K562 (cell line): ENCODE measurements around the gene DYNC1H1. TPM values are rescaled to one million over a fixed set of nuclear protein-coding genes. Genes with fewer than 3 reads are reported as not detected.

Experiments
- ATAC-seq: fragments of 200-7000 bp; cut with Tn5 transposase; 3 replicates; pipeline ENCODE4 v1.9.1; 2020; ENCODE audit warnings: moderate library complexity
- BruUV-seq: library from RNA; stranded (reverse); fragments of 400-500 nt; replicated peaks from 2 replicates; lab custom pipeline; 2021; lab: Mats Ljungman, UMichigan
- CTCF ChIA-PET: fragments of 300-600 bp; formaldehyde crosslinking; extraction: SDS; loops from one replicate; lab custom pipeline; 2021; ENCODE audit warnings: low intra/inter-chr PET ratio; lab: Yijun Ruan, JAX
- POLR2A ChIA-PET: fragments of 300-600, 350-650 bp; sonication (Branson Sonifier 250); formaldehyde crosslinking; extraction: SDS; loops from one replicate; lab custom pipeline; 2021; ENCODE audit warnings: antibody characterized with exemption, inconsistent platforms; lab: Yijun Ruan, JAX
- DNase-seq, 4 experiments: peaks; one replicate each; pipeline versions ENCODE4 v3.0.0 to v3.0.0-alpha.2; 2011 to 2018; ENCODE audit warnings: low spot score in 3 of 4, mixed read lengths in 3 of 4; ENCODE audit errors: extremely low read depth in 1 of 4
- FAIRE-seq: peaks from 2 replicates; lab custom pipeline; 2011; peaks lifted over from hg19 to GRCh38; lab: Jason Lieb, UNC
- H2AFZ ChIP-seq: 2 replicates; pipeline ENCODE4 v1.6.0; 2011; ENCODE audit warnings: low read depth, low read length, control low read depth, inconsistent platforms
- H3K27ac ChIP-seq: fragments of 200-600 bp; 3 replicates; pipeline ENCODE4 v1.8.0; 2011; ENCODE audit warnings: low read depth, mild to moderate bottlenecking, control low read depth, inconsistent platforms, low read length, moderate library complexity, mixed read lengths; ENCODE audit errors: extremely low read depth
- H3K27me3 ChIP-seq, 2 experiments: fragments of 300-600 bp in 1 of 2; 2 replicates in 1 of 2; 3 replicates in 1 of 2; pipeline versions ENCODE4 v1.6.0 to v1.8.0; 2011; ENCODE audit warnings: inconsistent platforms in 2 of 2, low read length in 2 of 2, mild to moderate bottlenecking in 1 of 2, mixed read lengths in 1 of 2, moderate library complexity in 1 of 2; ENCODE audit not compliant: control insufficient read depth in 2 of 2, insufficient read depth in 2 of 2
- H3K36me3 ChIP-seq: fragments of 300-600 bp; 3 replicates; pipeline ENCODE4 v1.8.0; 2011; ENCODE audit warnings: mild to moderate bottlenecking, low read length, inconsistent platforms; ENCODE audit not compliant: control insufficient read depth, insufficient read depth
- H3K4me1 ChIP-seq, 2 experiments: fragments of 200-600 bp in 1 of 2; replicated peaks in 1 of 2; 2 replicates in 1 of 2; 3 replicates in 1 of 2; pipeline versions ENCODE4 v1.5.1 to v1.8.0; 2011; ENCODE audit warnings: inconsistent platforms in 2 of 2, low read length in 2 of 2, mild to moderate bottlenecking in 1 of 2, mixed read lengths in 1 of 2, moderate library complexity in 1 of 2; ENCODE audit not compliant: control insufficient read depth in 2 of 2, insufficient read depth in 2 of 2
- H3K4me2 ChIP-seq: 2 replicates; pipeline ENCODE4 v1.6.1; 2011; ENCODE audit warnings: low read length, control low read depth, inconsistent platforms, mixed read lengths; ENCODE audit not compliant: insufficient read depth
- H3K4me3 ChIP-seq: fragments of 200-600 bp; sonication (generic), shearing (Covaris generic); 2 replicates; pipeline ENCODE4 v1.5.1; 2016; ENCODE audit warnings: control low read depth, inconsistent platforms
- H3K79me2 ChIP-seq: fragments of 200-600 bp; 3 replicates; pipeline ENCODE4 v1.8.0; 2011; ENCODE audit warnings: low read length, inconsistent platforms; ENCODE audit not compliant: control insufficient read depth, insufficient read depth
- H3K9ac ChIP-seq, 2 experiments: 2 replicates each; pipeline versions ENCODE4 v1.6.0 to v1.6.1; 2011; ENCODE audit warnings: low read depth in 2 of 2, low read length in 2 of 2, control low read depth in 1 of 2, inconsistent platforms in 1 of 2, mild to moderate bottlenecking in 1 of 2, mixed read lengths in 1 of 2; ENCODE audit not compliant: insufficient read depth in 1 of 2
- H3K9me1 ChIP-seq: one replicate; pipeline ENCODE4 v1.6.0; 2011; ENCODE audit warnings: inconsistent platforms, mild to moderate bottlenecking, low read length, moderate library complexity; ENCODE audit not compliant: control insufficient read depth, insufficient read depth
- H3K9me3 ChIP-seq: replicated peaks from 2 replicates; pipeline ENCODE4 v1.5.1; 2011; ENCODE audit warnings: low read depth, low read length, inconsistent platforms; ENCODE audit not compliant: control insufficient read depth, insufficient read depth
- H4K20me1 ChIP-seq: replicated peaks from 2 replicates; pipeline ENCODE4 v1.6.1; 2011; ENCODE audit warnings: low read length, inconsistent platforms, mixed read lengths; ENCODE audit not compliant: control insufficient read depth, insufficient read depth
- EHMT2 ChIP-seq: fragments of 450-650 bp; IDR thresholded peaks from 2 replicates; pipeline ENCODE4 v1.6.1; 2018; ENCODE audit warnings: antibody characterized with exemption
- PTBP1 ChIP-seq: fragments of 200-400 bp; formaldehyde crosslinking; IDR thresholded peaks from 2 replicates; pipeline ENCODE4 v1.6.1; 2017; ENCODE audit warnings: low read depth, low read length
- ZNF707 ChIP-seq: fragments of 250-450 bp; sonication (Bioruptor Pico); conservative IDR thresholded peaks from 2 replicates; pipeline ENCODE4 v1.8.0; 2022; ENCODE audit warnings: inconsistent platforms, mild to moderate bottlenecking, moderate library complexity
- WGBS: fragments of 100-300 bp; shearing (Covaris generic); methylation state at CpG from one replicate; pipeline ENCODE4 v1.1.6; 2016; ENCODE audit warnings: low coverage, mixed read lengths; ENCODE audit not compliant: insufficient coverage; ENCODE audit errors: missing lambda C conversion rate; 5-methylcytosine and 5-hydroxymethylcytosine counted together
- in situ Hi-C: fragments of 300-500 bp; cut with MboI; formaldehyde crosslinking; loops from 4 replicates; pipeline ENCODE4 v1.15.0; 2018; ENCODE audit warnings: inconsistent platforms, mixed read lengths
- intact Hi-C: fragments of 100-400 bp; cut with micrococcal nuclease; formaldehyde crosslinking; loops from 2 replicates; pipeline ENCODE4 v1.14.2; 2022
- polyA plus RNA-seq, 8 experiments: library from polyadenylated mRNA; depleted of rRNA in 4 of 8; stranded (reverse) in 5 of 8; unstranded in 3 of 8; fragments of >200 nt; fragmentation: Nextera tagmentation in 2 of 8; fragmentation: Illumina TruSeq in 1 of 8; extraction: Ambion mirVana in 2 of 8; extraction: Trizol in 1 of 8; gene quantifications; 2 replicates each; pipeline versions ENCODE4 v1.2.1 to v1.2.3, GENCODE V29; 2011 to 2014; ENCODE audit warnings: inconsistent platforms in 1 of 8, missing spikeins in 1 of 8
- total RNA-seq, 7 experiments: library from RNA; depleted of rRNA in 6 of 7; stranded (reverse); fragments of >200 nt in 6 of 7; fragmentation: Illumina TruSeq in 2 of 7; extraction: Trizol in 2 of 7; gene quantifications; 2 replicates each; pipeline versions ENCODE4 v1.2.1 to v1.2.3, GENCODE V29; 2011 to 2021; ENCODE audit warnings: low replicate concordance in 1 of 7
- TF ChIP-seq, protein P1 (sequence below): IDR thresholded peaks from 2 replicates; pipeline ENCODE4 v1.6.1; 2014; ENCODE audit warnings: antibody characterized with exemption
- TF ChIP-seq, protein P2 (sequence below): fragments of 450-650 bp; IDR thresholded peaks from 2 replicates; pipeline ENCODE4 v1.6.1; 2016; ENCODE audit warnings: missing biosample characterization, missing genetic modification characterization

DYNC1H1 gene
- total and polyA plus RNA-seq, 9 of the 15 experiments (the other 6 are each of a cell fraction or from before 2014, with no cell fraction given) = 31.9 to 335 (median 115) TPM

DNA sequence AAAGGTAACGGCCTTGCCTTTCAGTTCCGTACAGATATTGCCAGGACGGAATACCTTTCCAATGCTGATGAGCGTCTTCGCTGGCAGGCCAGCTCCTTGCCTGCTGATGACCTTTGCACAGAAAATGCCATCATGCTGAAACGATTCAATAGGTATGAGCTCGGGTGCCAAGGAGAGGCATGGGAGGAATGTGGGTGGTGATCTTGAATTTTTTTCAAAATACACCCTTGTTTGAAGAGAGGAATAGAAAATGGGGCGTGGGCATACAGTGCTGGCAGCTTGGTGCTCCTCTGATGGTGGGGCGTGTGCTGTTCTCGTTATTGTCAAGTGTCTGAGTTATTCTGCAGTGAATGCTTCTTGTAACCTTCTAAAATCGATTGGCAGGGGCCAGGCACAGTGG is 69.9 kb downstream of the DYNC1H1 start:
- intact Hi-C loops = no loop called here
- CTCF ChIA-PET = no interaction called here
- 86% methylated on average over 6 of the region's 11 CpGs for WGBS
- no peak for TF ChIP-seq PTBP1
- TF ChIP-seq, protein P1, sequence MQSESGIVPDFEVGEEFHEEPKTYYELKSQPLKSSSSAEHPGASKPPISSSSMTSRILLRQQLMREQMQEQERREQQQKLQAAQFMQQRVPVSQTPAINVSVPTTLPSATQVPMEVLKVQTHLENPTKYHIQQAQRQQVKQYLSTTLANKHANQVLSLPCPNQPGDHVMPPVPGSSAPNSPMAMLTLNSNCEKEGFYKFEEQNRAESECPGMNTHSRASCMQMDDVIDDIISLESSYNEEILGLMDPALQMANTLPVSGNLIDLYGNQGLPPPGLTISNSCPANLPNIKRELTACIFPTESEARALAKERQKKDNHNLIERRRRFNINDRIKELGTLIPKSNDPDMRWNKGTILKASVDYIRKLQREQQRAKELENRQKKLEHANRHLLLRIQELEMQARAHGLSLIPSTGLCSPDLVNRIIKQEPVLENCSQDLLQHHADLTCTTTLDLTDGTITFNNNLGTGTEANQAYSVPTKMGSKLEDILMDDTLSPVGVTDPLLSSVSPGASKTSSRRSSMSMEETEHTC = no peak
- TF ChIP-seq, all 486 proteins: peak for 0
- Histone ChIP-seq H2AFZ (no peak overlapping the region), H3K9ac (no peak overlapping the region), H3K4me2 (no peak overlapping the region), H3K27ac (no peak overlapping the region), H3K27me3 (no peaks in the 10 kb centered on the region), H3K4me1 (no peaks in the 10 kb centered on the region), H3K4me3 (no peak overlapping the region), H4K20me1 (no peaks in the 10 kb centered on the region), H3K9me1 (no peaks in the 10 kb centered on the region), H3K36me3 (peaks cover 89% of the 10 kb centered on the region), H3K9me3 (no peaks in the 10 kb centered on the region), H3K79me2 (no peaks in the 10 kb centered on the region)
- DNase-seq (no peak), ATAC-seq (no peak), FAIRE-seq (no peak)
- BruUV-seq = no TSS peak
- POLR2A ChIA-PET = no interaction called here
- in situ Hi-C loops = no loop called here

DNA sequence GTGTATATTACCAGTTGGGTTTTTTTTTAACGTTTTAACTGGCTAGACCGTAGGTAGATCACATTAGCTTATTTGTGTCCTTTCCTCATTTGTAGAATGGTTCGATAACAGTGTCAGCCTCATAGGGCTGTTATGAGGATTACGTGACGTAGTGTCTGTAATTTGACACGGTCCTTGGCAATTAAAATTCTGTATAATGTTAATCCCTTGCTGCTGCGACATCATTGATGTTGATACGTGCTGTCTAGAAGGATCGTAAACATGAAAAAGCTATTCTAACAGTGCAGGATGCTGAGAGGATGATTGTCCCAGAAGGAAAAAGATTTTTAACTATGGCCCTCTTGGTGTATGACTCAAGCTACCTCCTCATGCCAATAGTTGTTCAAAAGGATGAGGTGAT is 71.5 kb downstream of the DYNC1H1 start:
- Histone ChIP-seq H3K9ac (no peak overlapping the region), H3K36me3 (peaks cover 87% of the 10 kb centered on the region), H3K9me3 (no peaks in the 10 kb centered on the region), H3K9me1 (no peaks in the 10 kb centered on the region), H3K4me3 (no peak overlapping the region), H3K79me2 (no peaks in the 10 kb centered on the region), H3K27ac (no peak overlapping the region), H3K4me2 (no peak overlapping the region), H2AFZ (no peak overlapping the region), H3K4me1 (no peaks in the 10 kb centered on the region), H4K20me1 (no peaks in the 10 kb centered on the region), H3K27me3 (no peaks in the 10 kb centered on the region)
- intact Hi-C loops (no loop called here), in situ Hi-C loops (no loop called here)
- BruUV-seq = no TSS peak
- ChIA-PET CTCF (no interaction called here), POLR2A (interaction anchor here (0.6 to 1.4 kb wide), 7 partner anchors 9 to 1493 kb away, joined by 3 read pairs; partner anchors contain the start of gene TRMT61A)
- ATAC-seq (no peak), FAIRE-seq (no peak), DNase-seq (no peak)
- WGBS = 92% methylated on average over 9 of the region's 9 CpGs
- TF ChIP-seq ZNF707 (no peak), EHMT2 (no peak)
- TF ChIP-seq, protein P2, sequence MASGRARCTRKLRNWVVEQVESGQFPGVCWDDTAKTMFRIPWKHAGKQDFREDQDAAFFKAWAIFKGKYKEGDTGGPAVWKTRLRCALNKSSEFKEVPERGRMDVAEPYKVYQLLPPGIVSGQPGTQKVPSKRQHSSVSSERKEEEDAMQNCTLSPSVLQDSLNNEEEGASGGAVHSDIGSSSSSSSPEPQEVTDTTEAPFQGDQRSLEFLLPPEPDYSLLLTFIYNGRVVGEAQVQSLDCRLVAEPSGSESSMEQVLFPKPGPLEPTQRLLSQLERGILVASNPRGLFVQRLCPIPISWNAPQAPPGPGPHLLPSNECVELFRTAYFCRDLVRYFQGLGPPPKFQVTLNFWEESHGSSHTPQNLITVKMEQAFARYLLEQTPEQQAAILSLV (tag) = no peak
